Lung (tissue), 12 donors: ENCODE data around the gene PRDM15. TPM values are rescaled to one million over a fixed set of nuclear protein-coding genes. Genes with fewer than 3 reads are reported as not detected.

Source experiments
- ATAC-seq: fragments of 200-7000 bp; cut with Tn5 transposase; one replicate; pipeline ENCODE4 v1.9.1; 2020; ENCODE audit warnings: moderate number of reproducible peaks; ENCODE audit not compliant: insufficient read depth, low FRiP score
- DNase-seq, 3 donors: peaks; one replicate each; pipeline ENCODE4 v3.0.0-alpha.2; 2013 to 2017
- H3K27ac ChIP-seq, 2 donors: one replicate each; pipeline ENCODE4 v1.5.1; 2013; ENCODE audit warnings: mild to moderate bottlenecking in 2 of 2, moderate library complexity in 2 of 2, control low read depth in 1 of 2, inconsistent platforms in 1 of 2, low read depth in 1 of 2, low read length in 1 of 2
- H3K27me3 ChIP-seq, 3 donors: one replicate each; pipeline ENCODE4 v1.5.1; 2013; ENCODE audit warnings: low read length in 2 of 3; ENCODE audit not compliant: control insufficient read depth in 3 of 3, insufficient read depth in 3 of 3
- H3K36me3 ChIP-seq, 4 donors: one replicate each; pipeline ENCODE4 v1.5.1; 2013; ENCODE audit warnings: low read length in 4 of 4, mild to moderate bottlenecking in 1 of 4, moderate library complexity in 1 of 4; ENCODE audit not compliant: control insufficient read depth in 4 of 4, insufficient read depth in 4 of 4
- H3K4me1 ChIP-seq, 5 donors: one replicate each; pipeline ENCODE4 v1.5.1; 2013; ENCODE audit warnings: low read length in 5 of 5, mild to moderate bottlenecking in 2 of 5, moderate library complexity in 1 of 5; ENCODE audit not compliant: control insufficient read depth in 5 of 5, insufficient read depth in 5 of 5
- H3K4me3 ChIP-seq: one replicate; pipeline ENCODE4 v1.5.1; 2013; ENCODE audit warnings: mild to moderate bottlenecking, control low read depth, moderate library complexity
- H3K9ac ChIP-seq, 2 donors: one replicate each; pipeline ENCODE4 v1.5.1; 2013; ENCODE audit warnings: low read length in 2 of 2, control low read depth in 1 of 2; ENCODE audit not compliant: insufficient read depth in 1 of 2
- H3K9me3 ChIP-seq, 4 donors: one replicate each; pipeline ENCODE4 v1.5.1; 2013; ENCODE audit warnings: low read length in 3 of 4, mild to moderate bottlenecking in 1 of 4, moderate library complexity in 1 of 4; ENCODE audit not compliant: control insufficient read depth in 4 of 4, insufficient read depth in 3 of 4
- CTCF ChIP-seq: IDR thresholded peaks from 2 replicates; pipeline ENCODE4 v1.5.1; 2012; ENCODE audit warnings: mild to moderate bottlenecking; ENCODE audit errors: control extremely low read depth, extremely low read depth
- WGBS, 2 donors: extraction: QIAGEN DNeasy Blood & Tissue Kit; methylation state at CpG; one replicate each; pipeline ENCODE4 v1.1.7; 2013; 5-methylcytosine and 5-hydroxymethylcytosine counted together
- polyA plus RNA-seq, 2 donors: library from polyadenylated mRNA; stranded (reverse); fragments of 200-250 nt; gene quantifications; one replicate each; pipeline ENCODE4 v1.2.1, GENCODE V29; 2013
- total RNA-seq, 2 donors: library from RNA; depleted of rRNA in 1 of 2; stranded (reverse); fragments of >200 nt in 1 of 2; gene quantifications; one replicate each; pipeline ENCODE4 v1.2.1, GENCODE V29; 2014 to 2021
- donor health status: control.
- donor health status: control.
- donor health status: Bipolar disorder and iron deficiency.
- donor health status: healthy.
- donor health status: DM: yes; HTN: yes; CAD: no.

Gene PRDM15
- total and polyA plus RNA-seq, 4 donors = 2.4 to 7.2 (median 4.1) TPM

- DNase-seq (no peak), ATAC-seq (no peak)
- Histone ChIP-seq H3K4me3 (no peak overlapping the region), H3K9ac (no peak overlapping the region), H3K4me1 (peaks cover 0 to 17% (median 4%) of the 10 kb centered on the region in 5 donors), H3K27me3 (no peaks in the 10 kb centered on the region), H3K36me3 (peaks cover 0 to 36% (median 0%) of the 10 kb centered on the region in 4 donors), H3K27ac (no peak overlapping the region), H3K9me3 (no peaks in the 10 kb centered on the region)
- no peak for TF ChIP-seq CTCF
- WGBS, 2 donors = 97 to 98% methylated on average over 2 of the region's 2 CpGs
Measured at GRCh38 chr21:41830145-41830707, 48.9 kb downstream of the PRDM15 start.

GRCh38 chr21:41828884-41829360 is 50.2 kb downstream of the PRDM15 start:
- no peak overlapping the region for H3K4me3 ChIP-seq
- H3K4me1 ChIP-seq = peaks cover 0 to 17% (median 4%) of the 10 kb centered on the region in 5 donors
- no peaks in the 10 kb centered on the region for H3K9me3 ChIP-seq
- TF ChIP-seq CTCF = no peak
- DNase-seq (no peak), ATAC-seq (no peak)
- H3K36me3 ChIP-seq = peaks cover 0 to 33% (median 0%) of the 10 kb centered on the region in 4 donors
- H3K9ac ChIP-seq = no peak overlapping the region
- 64 to 65% methylated on average over 3 of the region's 3 CpGs for WGBS, 2 donors
- H3K27me3 ChIP-seq = no peaks in the 10 kb centered on the region
- no peak overlapping the region for H3K27ac ChIP-seq

GRCh38 chr21:41827951-41828883 is 50.9 kb downstream of the PRDM15 start:
- DNase-seq (peak in 1 of 3 donors; percentile 5), ATAC-seq (no peak)
- 89 to 91% methylated on average over 42 of the region's 42 CpGs for WGBS, 2 donors
- no peaks in the 10 kb centered on the region for H3K9me3 ChIP-seq
- no peak for TF ChIP-seq CTCF
- peaks cover 0 to 17% (median 4%) of the 10 kb centered on the region in 5 donors for H3K4me1 ChIP-seq
- no peaks in the 10 kb centered on the region for H3K27me3 ChIP-seq
- no peak overlapping the region for H3K4me3 ChIP-seq
- H3K36me3 ChIP-seq = peaks cover 0 to 30% (median 0%) of the 10 kb centered on the region in 4 donors
- H3K9ac ChIP-seq = no peak overlapping the region
- no peak overlapping the region for H3K27ac ChIP-seq
